VCaP (cell line): ENCODE data around the gene SELENON.
A peak's percentile ranks its signal among the peaks of the same experiment; 100 is the strongest.

ENCODE experiments used
- H3K27ac ChIP-seq: fragments of 450-650 bp; 2 replicates; pipeline ENCODE4 v1.5.1; 2017
- CTCF ChIP-seq: fragments of 450-650 bp; conservative IDR thresholded peaks from 2 replicates; pipeline ENCODE4 v1.5.1; 2017; ENCODE audit warnings: mild to moderate bottlenecking, moderate library complexity

The SELENON gene

GRCh38 chr1:25809283-25809926 is 9.4 kb downstream of the SELENON start:
- no peak for TF ChIP-seq CTCF
- H3K27ac ChIP-seq: peak overlapping the region; percentile 55

GRCh38 chr1:25809929-25810328 is 9.9 kb downstream of the SELENON start:
- peak overlapping the region; percentile 55 for H3K27ac ChIP-seq
- TF ChIP-seq CTCF: no peak

GRCh38 chr1:25810341-25811299 is 10.6 kb downstream of the SELENON start:
- TF ChIP-seq CTCF: peak; percentile 91
- H3K27ac ChIP-seq: peak overlapping the region; percentile 55

- H3K27ac ChIP-seq: no peak overlapping the region
- TF ChIP-seq CTCF: no peak
These were observed 11.5 kb downstream of the SELENON start for GRCh38 chr1:25811384-25812082.

GRCh38 chr1:25813071-25813733 is 13.2 kb downstream of the SELENON start:
- H3K27ac ChIP-seq: no peak overlapping the region
- no peak for TF ChIP-seq CTCF

GRCh38 chr1:25813734-25814471 is 13.9 kb downstream of the SELENON start:
- no peak overlapping the region for H3K27ac ChIP-seq
- no peak for TF ChIP-seq CTCF
